SK-N-SH (cell line): Measurements from ENCODE around the gene CNPY4.

Experiments used
- CTCF ChIP-seq: fragments of 200-600 bp; sonication (generic); IDR thresholded peaks from 2 replicates; pipeline ENCODE4 v1.6.1; 2017; ENCODE audit warnings: antibody characterized with exemption, mild to moderate bottlenecking, moderate library complexity
- EP300 ChIP-seq, 2 experiments: IDR thresholded peaks; 2 replicates each; pipeline versions ENCODE4 v1.4.0 to v1.6.1; 2012; ENCODE audit warnings: borderline replicate concordance in 1 of 2, low read depth in 1 of 2, low read length in 1 of 2
- GABPA ChIP-seq: IDR thresholded peaks from 2 replicates; pipeline ENCODE4 v1.4.0; 2012; ENCODE audit warnings: low read depth, mild to moderate bottlenecking
- GATA2 ChIP-seq: sonication (generic); formaldehyde crosslinking; IDR thresholded peaks from 2 replicates; pipeline ENCODE4 v1.5.0; 2020; ENCODE audit warnings: mild to moderate bottlenecking, missing genetic modification reagents
- MAX ChIP-seq: IDR thresholded peaks from 2 replicates; pipeline ENCODE4 v1.4.0; 2012; ENCODE audit warnings: low read depth
- POLR2AphosphoS5 ChIP-seq: IDR thresholded peaks from 2 replicates; pipeline ENCODE4 v1.6.1; 2012; ENCODE audit warnings: low read depth, low read length
- RAD21 ChIP-seq: IDR thresholded peaks from 2 replicates; pipeline ENCODE4 v1.6.1; 2012; ENCODE audit warnings: mild to moderate bottlenecking, low read length
- TAF1 ChIP-seq: IDR thresholded peaks from 2 replicates; pipeline ENCODE4 v1.6.1; 2012; ENCODE audit warnings: low read depth, mild to moderate bottlenecking, low read length, moderate library complexity, borderline replicate concordance
- USF2 ChIP-seq: fragments of 150-350 bp; IDR thresholded peaks from 2 replicates; pipeline ENCODE4 v1.6.1; 2017; ENCODE audit warnings: antibody characterized with exemption, low read length, low read depth, borderline replicate concordance

- no peak; the same call in 1 of the 2 replicates for TF ChIP-seq CTCF
- no peak; the same call in 1 of the 2 replicates for TF ChIP-seq GABPA
- TF ChIP-seq POLR2AphosphoS5, result no peak
- TF ChIP-seq GATA2, result no peak
- TF ChIP-seq RAD21, result no peak
- TF ChIP-seq TAF1, result no peak
- TF ChIP-seq MAX, result no peak
- TF ChIP-seq EP300 (IDR thresholded peaks at IDR 0.05; ENCODE audit: borderline replicate concordance in 1 of 2, low read depth in 1 of 2, low read length in 1 of 2), result no peak
- TF ChIP-seq USF2, result no peak
Observed at GRCh38 chr7:100126239-100126930, 7.0 kb downstream of the CNPY4 start.
